ENCODE measurements around the gene CLPTM1L.
"Not testable (repeated sequence)": the region's sequence is repeated elsewhere in the genome, so short reads cannot be mapped to it uniquely, and the experiment has no call there.

CLPTM1L gene

GRCh38 chr5:1380011-1380817 lies 35.3 kb upstream of the CLPTM1L start:
- peak; percentile 27 for DNase-seq (ENCODE audit: low read depth)

GRCh38 chr5:1378866-1379659 lies 34.2 kb upstream of the CLPTM1L start:
- DNase-seq (ENCODE audit: low read depth): no peak

- DNase-seq (ENCODE audit: low read depth): no peak
Measured at GRCh38 chr5:1378096-1378495, 33.2 kb upstream of the CLPTM1L start.

- no peak for DNase-seq (ENCODE audit: low read depth)
Measured at GRCh38 chr5:1376981-1377380, 32.1 kb upstream of the CLPTM1L start.

GRCh38 chr5:1375871-1376810 lies 31.2 kb upstream of the CLPTM1L start:
- no peak for DNase-seq (ENCODE audit: low read depth)

GRCh38 chr5:1374679-1375055 lies 29.8 kb upstream of the CLPTM1L start:
- no peak for DNase-seq (ENCODE audit: low read depth)

GRCh38 chr5:1374030-1374678 lies 29.3 kb upstream of the CLPTM1L start:
- no peak for DNase-seq (ENCODE audit: low read depth)

GRCh38 chr5:1371972-1372342 lies 27.1 kb upstream of the CLPTM1L start:
- not testable (repeated sequence) for DNase-seq (ENCODE audit: low read depth)

GRCh38 chr5:1371218-1371971 lies 26.5 kb upstream of the CLPTM1L start:
- no peak for DNase-seq (ENCODE audit: low read depth)

- DNase-seq (ENCODE audit: low read depth): no peak
Measured at GRCh38 chr5:1370006-1370405, 25.1 kb upstream of the CLPTM1L start.

- no peak for DNase-seq (ENCODE audit: low read depth)
Measured at GRCh38 chr5:1368756-1369155, 23.9 kb upstream of the CLPTM1L start.

GRCh38 chr5:1368236-1368635 lies 23.3 kb upstream of the CLPTM1L start:
- DNase-seq (ENCODE audit: low read depth): no peak

GRCh38 chr5:1367149-1367548 lies 22.2 kb upstream of the CLPTM1L start:
- DNase-seq (ENCODE audit: low read depth): no peak

GRCh38 chr5:1366514-1366913 lies 21.6 kb upstream of the CLPTM1L start:
- no peak for DNase-seq (ENCODE audit: low read depth)

- DNase-seq (ENCODE audit: low read depth): no peak
Measured at GRCh38 chr5:1364211-1364610, 19.3 kb upstream of the CLPTM1L start.

GRCh38 chr5:1363581-1363980 lies 18.7 kb upstream of the CLPTM1L start:
- DNase-seq (ENCODE audit: low read depth): no peak

- no peak for DNase-seq (ENCODE audit: low read depth)
Measured at GRCh38 chr5:1363160-1363559, 18.3 kb upstream of the CLPTM1L start.

- DNase-seq (ENCODE audit: low read depth): no peak
Measured at GRCh38 chr5:1362242-1363015, 17.5 kb upstream of the CLPTM1L start.

GRCh38 chr5:1360861-1361260 lies 16.0 kb upstream of the CLPTM1L start:
- no peak for DNase-seq (ENCODE audit: low read depth)

GRCh38 chr5:1360367-1360766 lies 15.5 kb upstream of the CLPTM1L start:
- DNase-seq (ENCODE audit: low read depth): not testable (repeated sequence)
